Adrenal gland (tissue), 12 donors: Measurements from ENCODE around the gene TMEM184A. TPM values are rescaled to one million over a fixed set of nuclear protein-coding genes. Genes with fewer than 3 reads are reported as not detected.

Experiments used
- DNase-seq, 7 donors: peaks; one replicate each; pipeline ENCODE4 v3.0.0-alpha.2; 2019 to 2020
- H3K27ac ChIP-seq, 5 donors: fragments of 200-600 bp; sonication (generic) in 4 of 5; 1 replicate in 3 of 5; 2 replicates in 2 of 5; pipeline versions ENCODE4 v1.5.1 to v1.8.0; 2016 to 2020; ENCODE audit warnings: mild to moderate bottlenecking in 1 of 5
- H3K27me3 ChIP-seq: fragments of 200-600 bp; 2 replicates; pipeline ENCODE4 v1.8.0; 2021
- H3K36me3 ChIP-seq, 2 donors: fragments of 200-600 bp; replicated peaks in 1 of 2; 1 replicate in 1 of 2; 2 replicates in 1 of 2; pipeline versions ENCODE4 v1.5.1 to v1.8.0; 2018 to 2022
- H3K4me1 ChIP-seq, 2 donors: fragments of 200-600 bp; replicated peaks in 1 of 2; 1 replicate in 1 of 2; 2 replicates in 1 of 2; pipeline versions ENCODE4 v1.5.1 to v1.8.0; 2018 to 2021
- H3K4me3 ChIP-seq, 4 donors: fragments of 200-600 bp; sonication (generic) in 3 of 4; one replicate each; pipeline ENCODE4 v1.5.1; 2016 to 2018
- H3K9me3 ChIP-seq, 3 donors: fragments of 200-600 bp; sonication (generic) in 1 of 3; replicated peaks in 1 of 3; 1 replicate in 2 of 3; 2 replicates in 1 of 3; pipeline versions ENCODE4 v1.5.1 to v1.8.0; 2016 to 2021
- CTCF ChIP-seq, 6 experiments: fragments of 450-650 bp in 4 of 6; fragments of 200-600 bp in 2 of 6; sonication (generic) in 1 of 6; IDR thresholded peaks; 1 replicate in 5 of 6; 2 replicates in 1 of 6; pipeline versions ENCODE4 v1.5.1 to v1.8.0; 2016 to 2021; ENCODE audit warnings: antibody characterized with exemption in 6 of 6, mild to moderate bottlenecking in 2 of 6, moderate library complexity in 1 of 6
- POLR2A ChIP-seq, 2 donors: fragments of 450-650 bp; IDR thresholded peaks; one replicate each; pipeline ENCODE4 v1.6.1; 2017; ENCODE audit warnings: antibody characterized with exemption in 2 of 2, mild to moderate bottlenecking in 2 of 2, moderate library complexity in 1 of 2
- WGBS, 4 donors: extraction: QIAGEN DNeasy Blood & Tissue Kit in 2 of 4; methylation state at CpG; one replicate each; pipeline versions ENCODE4 v1.1.5 to v1.1.7; 2013 to 2017; 5-methylcytosine and 5-hydroxymethylcytosine counted together
- intact Hi-C, 2 donors: fragments of 100-400 bp; cut with DNase I; formaldehyde crosslinking; loops; one replicate each; pipeline versions ENCODE4 v1.14.1 to v1.15.0; 2022 to 2023
- polyA plus RNA-seq, 3 donors: library from polyadenylated mRNA; stranded (reverse); fragments of 200-250 nt in 2 of 3; fragments of 350-450 nt in 1 of 3; fragmentation: Illumina TruSeq in 1 of 3; extraction: RNeasy Lipid Tissue Mini Kit (QIAGEN cat#74804) in 1 of 3; gene quantifications; one replicate each; pipeline ENCODE4 v1.2.3, GENCODE V29; 2013 to 2014
- total RNA-seq, 9 donors: library from RNA; depleted of rRNA in 4 of 9; stranded (reverse); fragments of >200 nt in 4 of 9; fragments of 120-200 nt in 1 of 9; fragmentation: NEBNext Ultra II Directional in 1 of 9; extraction: Animal tissue kit (Norgen Biotek cat#: 25700) in 1 of 9; gene quantifications; one replicate each; pipeline versions ENCODE4 v1.1.0 to v1.2.4, GENCODE V29; 2013 to 2023
- donor health status: healthy with polysubstance abuse.
- donor health status: Bipolar disorder and iron deficiency.
- donor health status: DM: yes; HTN: yes; CAD: no.
- donor health status: DM: no; HTN: no; CAD: no.
- donor health status: DM: no; HTN: no; CAD: no.
- donor health status: DM: yes; HTN: yes; CAD: no.

TMEM184A gene
- total and polyA plus RNA-seq, 12 donors, result 0.06 to 2.1 (median 0.79) TPM; not detected in 2

- no peak for DNase-seq
- peaks cover under 1% of the 10 kb centered on the region in 2 donors for H3K4me1 ChIP-seq
- H3K9me3 ChIP-seq, result no peaks in the 10 kb centered on the region
- WGBS, 4 donors, result 85 to 95% (median 89%) methylated on average over 6 of the region's 6 CpGs
- intact Hi-C loops, result no loop called here
- no peak for TF ChIP-seq POLR2A (IDR thresholded peaks at IDR 0.05)
- no peaks in the 10 kb centered on the region for H3K27me3 ChIP-seq
- no peak overlapping the region for H3K27ac ChIP-seq
- no peak overlapping the region for H3K4me3 ChIP-seq
- peaks cover 0 to 33% of the 10 kb centered on the region in 2 donors for H3K36me3 ChIP-seq
Measured at GRCh38 chr7:1543826-1544177, 12.2 kb downstream of the TMEM184A start.

DNA sequence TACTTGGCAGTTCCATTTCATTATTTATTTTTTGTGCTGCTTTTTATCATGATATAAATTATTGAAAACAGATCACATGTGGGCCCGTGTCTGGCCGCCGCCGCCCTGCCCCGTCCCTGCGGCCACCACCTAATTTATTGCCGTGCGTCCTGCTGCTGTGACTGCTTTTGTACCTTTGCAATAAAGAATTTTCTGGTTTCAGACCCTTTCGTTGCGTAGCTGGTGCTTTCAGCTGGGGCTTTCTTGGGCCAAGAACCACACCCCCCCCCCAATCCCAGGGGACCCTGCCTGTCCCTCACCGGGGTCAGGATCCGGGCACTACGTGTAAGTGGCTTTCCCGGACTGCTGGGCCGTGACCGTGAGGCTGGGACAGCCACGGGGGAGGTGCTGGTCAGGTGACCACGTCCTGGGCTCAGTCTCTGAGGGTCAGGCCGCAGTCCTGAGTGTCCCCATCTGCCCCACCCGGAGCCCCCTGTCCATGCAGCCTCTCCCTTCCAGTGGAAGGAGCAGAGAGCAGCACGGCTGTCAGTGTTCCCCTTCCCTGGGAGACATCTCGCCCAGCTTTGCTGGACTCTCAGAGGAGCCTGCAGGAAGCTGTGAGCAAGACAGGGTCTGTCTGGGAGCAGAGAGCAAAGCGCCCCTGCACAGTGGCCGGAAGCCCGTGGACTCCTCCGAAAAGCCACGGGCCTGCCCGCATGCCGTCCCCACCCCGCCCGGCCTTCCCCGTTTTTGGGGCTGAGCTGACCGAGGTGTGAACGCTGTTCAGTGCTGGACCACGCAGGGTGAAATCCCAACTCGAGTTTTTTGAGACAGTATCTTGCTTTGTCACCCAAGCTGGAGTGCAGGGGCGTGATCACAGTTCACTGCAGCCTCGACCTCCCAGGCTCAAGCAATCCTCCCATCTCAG lies 12.9 kb downstream of the TMEM184A start:
- Histone ChIP-seq H3K36me3 (peaks cover 0 to 33% of the 10 kb centered on the region in 2 donors), H3K27ac (no peak overlapping the region), H3K27me3 (no peaks in the 10 kb centered on the region), H3K9me3 (no peaks in the 10 kb centered on the region), H3K4me1 (peaks cover 7 to 8% of the 10 kb centered on the region in 2 donors), H3K4me3 (no peak overlapping the region)
- no peak for DNase-seq
- no peak for TF ChIP-seq CTCF (IDR thresholded peaks at IDR 0.05)
- no peak for TF ChIP-seq POLR2A (IDR thresholded peaks at IDR 0.05)
- intact Hi-C loops, result no loop called here
- WGBS, 4 donors, result 87 to 92% (median 88%) methylated on average over 12 to 38 of the region's 38 CpGs

DNA sequence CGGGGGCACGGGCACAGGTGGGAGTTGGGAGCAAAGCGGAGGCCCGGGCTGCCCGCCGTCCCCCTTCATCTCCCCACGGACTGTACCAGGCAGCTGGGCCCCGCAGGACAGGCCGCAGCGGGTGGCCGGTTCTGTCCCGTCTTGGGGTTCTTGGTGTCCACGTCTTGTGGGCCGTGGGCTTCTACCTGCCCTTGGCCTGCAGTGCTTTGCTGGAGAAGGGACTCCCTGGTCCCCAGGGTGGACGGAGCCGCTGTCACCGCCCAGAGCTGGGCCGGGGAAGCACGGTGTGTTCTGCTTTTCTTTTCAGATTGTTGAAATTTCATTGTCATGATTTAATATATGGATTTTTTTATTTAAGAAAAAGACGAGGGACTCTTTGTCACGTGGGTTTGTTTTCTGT lies 13.7 kb downstream of the TMEM184A start:
- no peak overlapping the region for H3K4me3 ChIP-seq
- TF ChIP-seq POLR2A (IDR thresholded peaks at IDR 0.05) (no peak), CTCF (IDR thresholded peaks at IDR 0.05) (no peak)
- 89 to 93% (median 90%) methylated on average over 21 of the region's 21 CpGs for WGBS, 4 donors

DNA sequence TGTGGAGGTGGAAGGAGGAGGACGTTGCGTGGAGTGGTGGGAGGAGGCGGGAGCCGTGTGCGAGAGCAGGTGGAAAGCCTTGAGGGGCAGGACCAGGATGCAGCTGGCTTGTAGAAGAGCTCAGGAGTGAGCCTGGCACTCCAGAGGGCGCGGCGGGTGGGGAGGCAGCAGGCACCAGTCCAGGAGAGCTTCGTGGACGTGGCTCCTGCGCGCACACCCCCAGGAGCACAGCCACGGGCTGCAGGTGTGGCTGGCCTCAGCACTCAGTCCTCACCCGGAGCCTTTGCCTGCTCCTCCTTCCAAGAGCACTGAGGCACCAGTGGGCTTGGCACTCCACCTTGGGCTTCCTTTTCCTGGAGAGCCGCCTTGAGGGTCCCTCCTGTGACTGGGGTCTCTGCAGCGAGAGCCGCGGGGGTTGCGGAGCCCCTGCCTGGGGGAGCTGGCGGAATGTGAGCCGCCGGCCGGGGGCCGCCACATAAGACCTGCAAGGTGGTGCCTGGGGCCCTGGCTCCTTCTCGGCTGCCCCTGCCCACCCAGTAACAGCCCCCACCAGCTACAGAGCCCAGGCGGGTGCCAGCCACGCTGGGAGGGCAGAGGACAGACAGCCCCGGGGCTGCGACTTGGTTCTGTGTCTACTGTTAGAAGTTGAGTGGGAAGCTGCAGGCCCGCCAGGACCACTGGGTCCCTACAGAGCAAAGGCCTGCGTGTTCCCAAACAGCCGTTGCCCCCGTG lies 14.4 kb downstream of the TMEM184A start:
- TF ChIP-seq POLR2A (IDR thresholded peaks at IDR 0.05) (no peak), CTCF (IDR thresholded peaks at IDR 0.05) (no peak)
- WGBS, 4 donors, result 89 to 91% (median 91%) methylated on average over 17 to 33 of the region's 33 CpGs
- H3K4me3 ChIP-seq, result no peak overlapping the region
- H3K4me1 ChIP-seq, result peaks cover 19 to 23% of the 10 kb centered on the region in 2 donors
- intact Hi-C loops, result no loop called here
- no peaks in the 10 kb centered on the region for H3K9me3 ChIP-seq
- no peak overlapping the region for H3K27ac ChIP-seq
- H3K36me3 ChIP-seq, result peaks cover 0 to 33% of the 10 kb centered on the region in 2 donors
- H3K27me3 ChIP-seq, result no peaks in the 10 kb centered on the region
- peak in 1 of 7 donors; percentile 25 for DNase-seq

More for the DNA sequence above, 13.7 kb downstream of the TMEM184A start:
- Histone ChIP-seq H3K27ac (no peak overlapping the region), H3K36me3 (peaks cover 0 to 33% of the 10 kb centered on the region in 2 donors), H3K9me3 (no peaks in the 10 kb centered on the region), H3K27me3 (no peaks in the 10 kb centered on the region), H3K4me1 (peaks cover 14 to 15% of the 10 kb centered on the region in 2 donors)
- intact Hi-C loops, result no loop called here
- no peak for DNase-seq
